ENCODE results near the gene PITPNM2. TPM values are rescaled to one million over a fixed set of nuclear protein-coding genes. Genes with fewer than 3 reads are reported as not detected.

The PITPNM2 gene
- total RNA-seq, 1 experiment from 2014 or later = 15.2 TPM

DNA sequence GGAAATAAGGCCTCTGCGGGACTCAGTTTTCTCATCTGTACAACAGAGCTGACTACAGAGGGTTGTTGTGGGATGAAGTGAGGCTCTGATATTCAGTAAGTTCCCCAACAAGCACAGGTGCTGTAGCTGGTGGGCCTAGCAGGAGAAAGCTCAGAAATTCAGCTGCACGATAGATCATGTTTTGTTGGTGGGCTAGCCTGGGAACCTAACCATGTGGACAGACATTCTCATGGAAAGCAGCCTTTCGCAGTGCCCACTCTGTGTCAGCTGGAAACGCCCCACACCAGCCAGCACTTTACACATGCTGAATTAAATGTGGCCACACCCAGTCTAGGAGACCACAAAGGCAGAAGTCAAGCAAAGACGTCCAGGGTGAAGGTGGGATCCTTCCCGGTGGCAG lies 16.1 kb downstream of the PITPNM2 start (continued):
- no peak for TF ChIP-seq ZFX (IDR thresholded peaks at IDR 0.05)
- TF ChIP-seq, protein P1, sequence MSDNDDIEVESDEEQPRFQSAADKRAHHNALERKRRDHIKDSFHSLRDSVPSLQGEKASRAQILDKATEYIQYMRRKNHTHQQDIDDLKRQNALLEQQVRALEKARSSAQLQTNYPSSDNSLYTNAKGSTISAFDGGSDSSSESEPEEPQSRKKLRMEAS (IDR thresholded peaks at IDR 0.05) = no peak
- TF ChIP-seq, protein P2, sequence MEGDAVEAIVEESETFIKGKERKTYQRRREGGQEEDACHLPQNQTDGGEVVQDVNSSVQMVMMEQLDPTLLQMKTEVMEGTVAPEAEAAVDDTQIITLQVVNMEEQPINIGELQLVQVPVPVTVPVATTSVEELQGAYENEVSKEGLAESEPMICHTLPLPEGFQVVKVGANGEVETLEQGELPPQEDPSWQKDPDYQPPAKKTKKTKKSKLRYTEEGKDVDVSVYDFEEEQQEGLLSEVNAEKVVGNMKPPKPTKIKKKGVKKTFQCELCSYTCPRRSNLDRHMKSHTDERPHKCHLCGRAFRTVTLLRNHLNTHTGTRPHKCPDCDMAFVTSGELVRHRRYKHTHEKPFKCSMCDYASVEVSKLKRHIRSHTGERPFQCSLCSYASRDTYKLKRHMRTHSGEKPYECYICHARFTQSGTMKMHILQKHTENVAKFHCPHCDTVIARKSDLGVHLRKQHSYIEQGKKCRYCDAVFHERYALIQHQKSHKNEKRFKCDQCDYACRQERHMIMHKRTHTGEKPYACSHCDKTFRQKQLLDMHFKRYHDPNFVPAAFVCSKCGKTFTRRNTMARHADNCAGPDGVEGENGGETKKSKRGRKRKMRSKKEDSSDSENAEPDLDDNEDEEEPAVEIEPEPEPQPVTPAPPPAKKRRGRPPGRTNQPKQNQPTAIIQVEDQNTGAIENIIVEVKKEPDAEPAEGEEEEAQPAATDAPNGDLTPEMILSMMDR (IDR thresholded peaks at IDR 0.05 in 2 of 3, conservative IDR thresholded peaks at IDR 0.05 in 1 of 3; ENCODE audit: borderline replicate concordance in 1 of 3, insufficient read depth in 1 of 3, low read depth in 2 of 3, low read length in 2 of 3) = no peak
- TF ChIP-seq, protein P3, sequence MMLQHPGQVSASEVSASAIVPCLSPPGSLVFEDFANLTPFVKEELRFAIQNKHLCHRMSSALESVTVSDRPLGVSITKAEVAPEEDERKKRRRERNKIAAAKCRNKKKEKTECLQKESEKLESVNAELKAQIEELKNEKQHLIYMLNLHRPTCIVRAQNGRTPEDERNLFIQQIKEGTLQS (IDR thresholded peaks at IDR 0.05) = no peak

DNA sequence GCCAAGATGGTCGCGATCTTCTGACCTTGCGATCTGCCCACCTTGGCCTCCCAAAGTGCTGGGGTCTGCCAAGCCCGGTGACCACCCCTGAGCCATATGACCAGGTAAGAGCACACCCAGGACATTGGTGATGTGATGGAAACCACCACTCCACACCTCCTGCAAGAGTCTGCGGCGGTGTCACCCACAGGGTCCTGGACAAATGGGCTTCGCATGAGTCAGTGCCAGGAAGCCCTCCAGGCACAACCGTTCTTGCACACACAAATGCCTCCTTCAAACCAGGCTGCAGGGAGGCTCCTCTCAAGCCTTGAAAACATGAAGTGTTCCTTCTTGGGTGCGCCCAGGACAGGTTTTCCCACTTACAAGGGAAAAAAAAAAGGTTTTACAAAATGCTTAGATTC lies 16.6 kb downstream of the PITPNM2 start:
- Histone ChIP-seq H3K9me3 (ENCODE audit: control insufficient read depth in 1 of 2, insufficient read depth in 1 of 2, low read depth in 1 of 2, low read length in 2 of 2) (no peaks in the 10 kb centered on the region), H3K4me2 (ENCODE audit: low read length) (no peak overlapping the region), H3K9ac (ENCODE audit: low read length) (no peak overlapping the region), H4K20me1 (ENCODE audit: insufficient read depth) (no peaks in the 10 kb centered on the region), H3K9me2 (ENCODE audit: insufficient read depth) (no peaks in the 10 kb centered on the region), H3K27me3 (ENCODE audit: insufficient read depth, low read length) (no peaks in the 10 kb centered on the region), H3K27ac (ENCODE audit: low read depth, low read length) (no peak overlapping the region), H3K4me3 (replicated peaks in 1 of 2; ENCODE audit: low read depth in 1 of 2, low read length in 2 of 2) (no peak overlapping the region), H3K36me3 (ENCODE audit: control insufficient read depth in 1 of 2, insufficient read depth in 2 of 2, low read length in 2 of 2) (peaks cover 0 to 6% of the 10 kb centered on the region in 2 experiments; a peak in 1 of 4 replicates), H2AFZ (ENCODE audit: low read depth, low read length, poor library complexity, severe bottlenecking) (no peak overlapping the region), H3K4me1 (ENCODE audit: control insufficient read depth in 1 of 2, insufficient read depth in 2 of 2, low read length in 2 of 2) (peaks cover 8 to 52% of the 10 kb centered on the region in 2 experiments), H3K79me2 (ENCODE audit: insufficient read depth, low read length) (peaks cover 8% of the 10 kb centered on the region)
- ATAC-seq (no peak), DNase-seq (ENCODE audit: low read depth, low spot score) (no peak)
- ChIA-PET RAD21 (ENCODE audit: low non-redundant PET in 1 of 2, low total read pairs in 2 of 2, uncharacterized antibody in 2 of 2, unreplicated experiment in 2 of 2) (no interaction called here), POLR2A (no interaction called here), CTCF (no interaction called here)
- intact Hi-C loops (cut with micrococcal nuclease) = no loop called here
- TF ChIP-seq, protein P2 (IDR thresholded peaks at IDR 0.05 in 2 of 3, conservative IDR thresholded peaks at IDR 0.05 in 1 of 3; ENCODE audit: borderline replicate concordance in 1 of 3, insufficient read depth in 1 of 3, low read depth in 2 of 3, low read length in 2 of 3) = no peak
- TF ChIP-seq, protein P3 (IDR thresholded peaks at IDR 0.05) = no peak
- TF ChIP-seq EZH2phosphoT487 (IDR thresholded peaks at IDR 0.05; ENCODE audit: borderline replicate concordance) = no peak
- TF ChIP-seq POLR2A (IDR thresholded peaks at IDR 0.05; ENCODE audit: borderline replicate concordance, extremely low read depth, insufficient read depth, insufficient read length) = no peak
- no peak for TF ChIP-seq SP1 (IDR thresholded peaks at IDR 0.05; ENCODE audit: low read depth)
- no peak for TF ChIP-seq YY1 (IDR thresholded peaks at IDR 0.05; ENCODE audit: extremely low read depth, insufficient replicate concordance, low read depth, low read length)
- no peak for TF ChIP-seq ZFX (IDR thresholded peaks at IDR 0.05)
- no peak for TF ChIP-seq EGR1 (IDR thresholded peaks at IDR 0.05; ENCODE audit: low read depth)
- TF ChIP-seq POLR2AphosphoS5 (IDR thresholded peaks at IDR 0.05; ENCODE audit: low read depth, low read length) = no peak
- TF ChIP-seq, protein P1 (IDR thresholded peaks at IDR 0.05) = no peak
- TF ChIP-seq RAD21 (IDR thresholded peaks at IDR 0.05; ENCODE audit: low read depth) = no peak
- TF ChIP-seq EZH2 (IDR thresholded peaks at IDR 0.05) = no peak
- TF ChIP-seq, protein P4, sequence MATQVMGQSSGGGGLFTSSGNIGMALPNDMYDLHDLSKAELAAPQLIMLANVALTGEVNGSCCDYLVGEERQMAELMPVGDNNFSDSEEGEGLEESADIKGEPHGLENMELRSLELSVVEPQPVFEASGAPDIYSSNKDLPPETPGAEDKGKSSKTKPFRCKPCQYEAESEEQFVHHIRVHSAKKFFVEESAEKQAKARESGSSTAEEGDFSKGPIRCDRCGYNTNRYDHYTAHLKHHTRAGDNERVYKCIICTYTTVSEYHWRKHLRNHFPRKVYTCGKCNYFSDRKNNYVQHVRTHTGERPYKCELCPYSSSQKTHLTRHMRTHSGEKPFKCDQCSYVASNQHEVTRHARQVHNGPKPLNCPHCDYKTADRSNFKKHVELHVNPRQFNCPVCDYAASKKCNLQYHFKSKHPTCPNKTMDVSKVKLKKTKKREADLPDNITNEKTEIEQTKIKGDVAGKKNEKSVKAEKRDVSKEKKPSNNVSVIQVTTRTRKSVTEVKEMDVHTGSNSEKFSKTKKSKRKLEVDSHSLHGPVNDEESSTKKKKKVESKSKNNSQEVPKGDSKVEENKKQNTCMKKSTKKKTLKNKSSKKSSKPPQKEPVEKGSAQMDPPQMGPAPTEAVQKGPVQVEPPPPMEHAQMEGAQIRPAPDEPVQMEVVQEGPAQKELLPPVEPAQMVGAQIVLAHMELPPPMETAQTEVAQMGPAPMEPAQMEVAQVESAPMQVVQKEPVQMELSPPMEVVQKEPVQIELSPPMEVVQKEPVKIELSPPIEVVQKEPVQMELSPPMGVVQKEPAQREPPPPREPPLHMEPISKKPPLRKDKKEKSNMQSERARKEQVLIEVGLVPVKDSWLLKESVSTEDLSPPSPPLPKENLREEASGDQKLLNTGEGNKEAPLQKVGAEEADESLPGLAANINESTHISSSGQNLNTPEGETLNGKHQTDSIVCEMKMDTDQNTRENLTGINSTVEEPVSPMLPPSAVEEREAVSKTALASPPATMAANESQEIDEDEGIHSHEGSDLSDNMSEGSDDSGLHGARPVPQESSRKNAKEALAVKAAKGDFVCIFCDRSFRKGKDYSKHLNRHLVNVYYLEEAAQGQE (IDR thresholded peaks at IDR 0.05; ENCODE audit: low read depth) = no peak
- TF ChIP-seq JUND (IDR thresholded peaks at IDR 0.05) = no peak
- no peak for TF ChIP-seq FOSL1 (IDR thresholded peaks at IDR 0.05; ENCODE audit: low read depth)
- no TSS peak for BruUV-seq (replicated peaks)

Measured in HCT116 (cell line).